GM21786 (cell line): ENCODE data around the gene UBE2Q1.

Experiments
- ATAC-seq: cut with Tn5 transposase; IDR thresholded peaks from one replicate; pipeline ENCODE4 v1.9.1; 2021; ENCODE audit not compliant: unreplicated experiment

The UBE2Q1 gene

DNA sequence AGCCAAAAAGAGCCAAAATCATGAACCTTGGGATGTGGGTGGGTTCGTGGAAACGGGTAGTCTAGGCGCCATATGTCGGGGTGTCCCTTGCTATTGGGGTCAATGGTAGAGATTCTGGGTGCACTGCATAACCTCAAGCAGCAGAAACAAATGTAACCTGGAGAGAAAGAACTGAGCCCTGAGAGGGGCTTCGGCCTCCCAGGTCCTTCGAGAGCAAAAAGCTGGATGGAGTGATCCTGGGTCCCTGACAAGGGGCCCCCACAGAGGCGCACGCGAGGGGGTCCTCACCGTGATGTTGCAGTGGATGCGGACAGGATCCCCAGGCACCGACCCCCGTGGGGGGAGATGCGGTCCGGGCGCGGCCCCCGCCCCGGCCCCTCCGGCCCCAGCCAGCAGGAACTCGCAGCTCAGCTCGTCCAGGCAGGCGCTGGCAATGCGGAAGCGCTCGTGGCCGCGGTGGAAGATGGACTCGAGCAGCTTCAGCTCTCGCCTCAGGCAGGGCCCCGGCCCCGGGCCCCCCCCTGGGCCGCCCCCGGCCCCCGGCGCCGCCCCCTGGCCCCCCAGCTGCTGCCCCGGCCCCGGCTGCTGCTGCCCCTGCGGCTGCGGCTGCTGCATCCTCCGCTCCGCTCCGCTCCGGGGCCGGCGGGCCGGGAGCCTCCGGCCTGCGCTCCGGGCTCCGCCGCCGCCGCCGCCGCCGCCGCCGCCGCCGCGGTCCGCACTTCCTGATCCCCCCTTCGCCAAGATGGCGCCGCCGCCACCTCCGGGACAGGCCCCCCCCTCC, at the start of gene UBE2Q1:
UBE2Q1 (minus strand) TSS at position 724 of the 781 bp plus-strand sequence; CDS start at position 615, 109 bp downstream.
- ATAC-seq: no peak

GRCh38 chr1:154607609-154608396, 49.3 kb upstream of the UBE2Q1 start, which contains the start of gene ADAR:
Gene ADAR (minus strand): TSS chr1:154608186. CDS start chr1:154608006, 180 bp downstream.
- peak; percentile 62 for ATAC-seq

GRCh38 chr1:154607106-154607608, 48.7 kb upstream of the UBE2Q1 start:
- ATAC-seq: no peak

- ATAC-seq: no peak
Measured at GRCh38 chr1:154605534-154605933, 47.1 kb upstream of the UBE2Q1 start.

GRCh38 chr1:154603317-154603716, 44.9 kb upstream of the UBE2Q1 start:
- ATAC-seq: no peak

GRCh38 chr1:154599658-154600057, 41.2 kb upstream of the UBE2Q1 start:
- ATAC-seq: no peak

- ATAC-seq: no peak
Measured at GRCh38 chr1:154598871-154599635, 40.6 kb upstream of the UBE2Q1 start.

GRCh38 chr1:154595621-154596020, 37.2 kb upstream of the UBE2Q1 start:
- no peak for ATAC-seq

GRCh38 chr1:154594811-154595210, 36.3 kb upstream of the UBE2Q1 start:
- ATAC-seq: no peak

DNA sequence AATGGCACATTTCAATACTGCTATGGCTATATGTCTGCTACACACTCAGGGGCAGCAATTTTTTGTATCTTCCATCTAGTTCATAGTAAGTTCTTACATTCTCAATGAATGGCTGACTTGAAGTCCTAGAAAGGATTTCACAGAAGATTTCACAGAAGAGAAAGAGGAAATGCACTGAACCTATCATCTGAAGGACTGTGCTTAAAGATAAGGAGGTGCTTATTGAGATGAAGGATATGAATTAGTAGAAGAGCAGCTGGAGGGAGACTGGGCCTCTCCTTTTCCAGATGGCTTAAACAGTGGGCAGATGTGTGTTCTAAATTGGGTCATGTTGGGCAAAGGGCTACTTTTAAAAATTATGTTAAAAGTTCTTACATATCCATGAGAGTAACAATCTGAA, 34.9 kb upstream of the UBE2Q1 start:
- ATAC-seq: no peak

DNA sequence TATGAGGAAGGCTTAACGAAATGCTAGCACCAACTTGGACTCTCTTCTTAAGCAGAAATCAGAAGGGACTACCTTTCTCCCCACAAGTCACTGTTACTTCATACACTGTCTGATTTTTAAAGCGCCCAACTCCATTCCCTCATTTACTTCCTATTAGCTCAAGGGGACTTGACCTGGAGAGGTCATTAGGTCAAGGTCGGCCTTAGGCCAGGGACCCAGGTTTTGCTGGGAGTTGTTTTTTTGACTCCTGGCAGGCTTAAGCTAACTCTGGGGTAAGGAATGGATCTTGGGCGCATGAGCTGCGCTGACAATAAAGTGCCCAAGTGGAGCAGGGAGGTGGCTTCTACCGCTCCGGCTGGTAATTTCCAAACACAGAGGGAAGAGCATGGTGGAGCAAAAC, 32.7 kb upstream of the UBE2Q1 start:
- ATAC-seq: no peak

DNA sequence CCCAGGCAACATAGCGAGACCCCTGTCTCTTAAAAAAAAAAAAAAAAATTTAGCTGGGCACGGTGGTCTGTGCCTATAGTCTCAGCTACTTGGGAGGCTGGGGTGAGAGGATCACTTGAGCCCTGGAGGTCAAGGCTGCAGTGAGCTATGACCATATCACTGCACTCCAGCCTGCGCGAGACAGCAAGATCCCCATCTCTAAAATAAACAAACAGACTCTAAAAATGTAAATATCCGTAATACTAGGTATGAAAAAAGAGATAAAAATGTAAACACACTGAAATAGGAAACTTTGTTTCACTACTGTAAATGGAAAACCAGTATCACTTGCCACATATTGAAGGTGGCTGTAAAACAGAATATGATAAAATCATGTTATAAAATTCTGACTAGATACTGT, 32.3 kb upstream of the UBE2Q1 start:
- no peak for ATAC-seq

GRCh38 chr1:154589780-154590179, 31.3 kb upstream of the UBE2Q1 start:
- no peak for ATAC-seq

GRCh38 chr1:154586641-154587040, 28.2 kb upstream of the UBE2Q1 start:
- ATAC-seq: no peak

GRCh38 chr1:154586231-154586630, 27.8 kb upstream of the UBE2Q1 start:
- no peak for ATAC-seq

DNA sequence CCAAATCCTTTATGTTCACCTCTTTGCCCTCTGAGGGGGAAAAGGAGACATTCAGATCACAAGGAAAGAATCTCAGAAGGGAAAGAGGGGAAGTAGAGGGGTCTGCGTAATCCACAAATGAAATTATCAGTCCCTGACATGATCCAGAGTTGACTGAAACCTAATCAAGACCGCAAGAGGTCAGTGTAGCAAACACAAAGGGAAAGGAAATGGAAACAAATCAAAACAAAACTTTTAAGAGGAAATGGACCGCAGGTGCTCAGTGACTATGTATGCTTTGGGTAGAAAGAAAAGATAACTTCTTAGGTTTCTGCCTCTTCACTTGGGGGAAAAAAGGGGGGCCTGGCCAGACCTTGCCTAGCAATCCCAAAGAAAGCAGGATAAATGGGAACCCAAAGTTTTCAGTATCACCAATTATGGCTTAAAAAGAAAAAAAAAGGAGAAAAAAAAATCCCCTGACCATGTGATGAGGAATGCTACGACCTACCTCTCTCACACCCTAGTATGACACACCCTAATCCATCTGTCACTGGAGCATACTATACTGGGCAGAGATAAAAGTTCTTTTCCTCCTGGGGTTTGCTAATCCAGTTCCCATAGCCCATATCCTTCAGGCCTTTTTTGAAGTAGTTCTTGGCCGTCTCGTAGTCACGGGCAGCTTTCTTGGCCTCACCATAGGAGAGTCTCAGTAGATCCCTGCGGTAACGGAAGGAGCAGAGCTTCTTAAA, 26.0 kb upstream of the UBE2Q1 start:
- no peak for ATAC-seq

GRCh38 chr1:154583773-154584172, 25.3 kb upstream of the UBE2Q1 start:
- ATAC-seq: no peak

DNA sequence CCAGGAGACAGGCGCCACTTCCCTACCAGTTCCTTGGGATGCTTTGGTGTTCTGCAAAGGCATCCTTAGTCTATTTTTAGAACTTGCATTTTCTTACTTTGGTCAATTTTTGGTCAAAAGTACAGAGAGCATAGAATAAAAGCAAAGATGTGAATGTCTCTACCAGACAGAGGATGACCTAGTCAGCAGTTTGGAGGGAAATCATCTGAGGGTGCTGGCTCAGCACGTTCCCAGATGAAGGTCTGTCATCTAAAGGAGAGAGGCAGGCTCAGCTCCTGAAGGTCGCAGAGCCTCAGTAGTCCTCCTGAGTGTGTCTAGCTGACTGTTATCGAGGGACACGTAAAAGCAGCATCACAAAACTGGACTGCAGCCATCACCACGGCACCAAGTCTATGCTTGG, 24.4 kb upstream of the UBE2Q1 start:
- no peak for ATAC-seq

DNA sequence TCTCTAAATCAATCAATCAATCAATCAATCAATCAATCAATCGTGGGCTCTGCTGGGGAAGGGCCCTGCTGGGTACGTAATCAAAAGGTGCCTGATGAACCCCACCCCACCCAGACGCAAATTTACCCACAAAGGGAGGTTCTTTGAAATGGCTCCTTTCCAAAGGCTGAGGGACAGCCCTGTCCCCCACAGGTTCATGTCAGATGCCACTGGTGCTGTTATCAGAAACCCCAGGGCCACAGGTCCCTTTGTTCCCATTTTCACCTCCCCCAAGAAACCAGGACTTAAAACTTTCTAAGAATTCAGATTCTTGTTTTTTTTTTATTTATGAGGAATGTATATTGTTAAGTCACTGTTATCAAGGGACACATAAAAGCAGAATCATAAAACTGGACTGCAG, 23.3 kb upstream of the UBE2Q1 start:
- no peak for ATAC-seq

GRCh38 chr1:154579374-154579773, 20.9 kb upstream of the UBE2Q1 start:
- no peak for ATAC-seq

DNA sequence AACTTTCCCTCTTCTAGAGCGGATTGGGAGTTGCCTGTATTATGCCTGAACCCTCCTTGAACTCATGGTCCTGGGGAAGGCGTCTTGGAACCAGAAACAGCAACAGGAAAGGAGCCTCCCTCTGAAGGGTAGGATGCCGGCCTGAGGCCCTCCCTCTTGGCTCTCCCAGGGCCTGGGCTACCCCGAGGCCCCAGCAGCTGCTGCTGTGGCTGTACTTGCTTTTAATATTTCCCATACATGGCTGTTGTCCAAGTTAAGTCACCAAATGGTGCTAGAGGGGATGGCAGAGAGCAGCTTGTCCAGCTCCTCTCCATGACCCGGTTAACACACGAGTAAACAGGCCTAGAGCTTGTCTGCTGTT, 19.6 kb upstream of the UBE2Q1 start:
- no peak for ATAC-seq
